EH (cell line): Measurements from ENCODE around the gene ANKFY1.

Experiments
- DNase-seq: peaks from one replicate; pipeline ENCODE4 v3.0.0-alpha.2; 2015; ENCODE audit warnings: low read depth

Gene ANKFY1

DNA sequence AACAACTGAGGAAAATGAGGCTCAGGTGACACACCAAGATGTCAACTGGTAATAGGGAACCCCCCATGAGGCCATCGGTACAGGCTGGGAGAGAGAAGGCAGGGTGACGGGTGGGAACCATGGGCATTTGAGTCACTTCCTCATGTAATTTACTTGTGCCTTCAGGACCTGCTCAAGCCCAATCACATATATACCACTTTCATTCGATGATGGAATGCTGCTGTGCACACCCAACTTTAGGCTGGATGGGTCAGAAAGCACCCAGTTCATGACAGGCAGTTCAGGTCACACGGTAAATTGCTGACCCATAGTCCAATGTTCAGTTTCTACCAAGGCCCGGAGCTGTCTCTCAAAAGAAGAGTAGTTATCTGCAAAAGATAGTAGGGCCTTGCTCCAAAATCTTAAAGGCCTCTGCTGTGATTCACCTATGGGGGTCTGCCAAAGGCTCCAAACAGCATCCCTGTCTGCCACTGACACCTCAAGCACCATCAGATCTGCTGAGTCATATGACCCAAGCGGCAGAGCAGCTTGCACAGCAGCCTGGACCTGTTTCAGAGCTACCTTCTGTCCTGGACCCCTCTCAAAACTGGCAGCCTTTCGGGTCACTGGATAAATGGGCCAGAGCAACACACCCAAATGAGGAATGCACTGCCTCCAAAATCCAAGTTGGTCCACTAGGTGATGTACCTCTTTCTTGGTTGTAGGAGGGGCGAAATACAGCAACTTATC lies 145.6 kb downstream of the ANKFY1 start:
- DNase-seq, result no peak

DNA sequence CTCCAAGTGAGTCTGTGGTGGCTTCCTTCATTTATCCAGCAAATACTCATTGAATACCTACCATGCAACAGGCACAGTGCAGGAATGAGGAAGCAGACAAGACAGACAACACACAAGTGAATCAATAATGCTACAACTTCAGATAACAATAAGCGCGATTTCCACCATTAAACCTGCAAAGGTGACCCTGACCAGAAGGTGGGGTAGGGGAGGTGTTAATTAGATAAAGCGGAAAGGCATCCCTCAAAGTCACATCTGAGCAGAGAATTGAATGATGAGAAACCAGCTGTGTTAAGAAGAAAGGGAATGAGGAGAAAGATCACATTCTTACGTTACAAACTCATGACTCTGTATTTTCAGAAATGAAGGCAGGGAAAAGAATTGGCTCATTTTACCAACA lies 147.3 kb downstream of the ANKFY1 start:
- no peak for DNase-seq
